HepG2 (cell line): ENCODE data around the gene PIK3C2B. TPM values are rescaled to one million over a fixed set of nuclear protein-coding genes. Genes with fewer than 3 reads are reported as not detected.

Experiments
- ATRX ChIP-seq: sonication (generic); formaldehyde crosslinking; IDR thresholded peaks from 2 replicates; pipeline ENCODE4 v1.4.0; 2020; ENCODE audit warnings: missing genetic modification reagents, borderline replicate concordance
- FOXO1 ChIP-seq: sonication (generic); formaldehyde crosslinking; IDR thresholded peaks from 2 replicates; pipeline ENCODE4 v1.4.0; 2020; ENCODE audit warnings: missing genetic modification reagents
- HMG20A ChIP-seq: IDR thresholded peaks from 2 replicates; pipeline ENCODE4 v1.6.1; 2016; ENCODE audit warnings: borderline replicate concordance
- KAT7 ChIP-seq: IDR thresholded peaks from 2 replicates; pipeline ENCODE4 v1.6.1; 2018; ENCODE audit warnings: borderline replicate concordance, missing compliant biosample characterization
- RFXANK ChIP-seq: IDR thresholded peaks from 2 replicates; pipeline ENCODE4 v1.6.1; 2016
- SALL1 ChIP-seq: sonication (generic); formaldehyde crosslinking; IDR thresholded peaks from 2 replicates; pipeline ENCODE4 v1.8.0; 2022; ENCODE audit warnings: mild to moderate bottlenecking, missing genetic modification reagents
- TAF15 ChIP-seq: fragments of 200-400 bp; formaldehyde crosslinking; IDR thresholded peaks from one replicate; pipeline ENCODE4 v1.6.1; 2018; ENCODE audit warnings: mild to moderate bottlenecking, low read depth, low read length; ENCODE audit not compliant: poor library complexity, severe bottlenecking
- ZBTB7A ChIP-seq: sonication (generic); formaldehyde crosslinking; IDR thresholded peaks from 2 replicates; pipeline ENCODE4 v1.8.0; 2022; ENCODE audit warnings: mild to moderate bottlenecking, missing genetic modification reagents
- ZNF225 ChIP-seq: sonication (generic); formaldehyde crosslinking; IDR thresholded peaks from 2 replicates; pipeline ENCODE4 v1.4.0; 2020; ENCODE audit warnings: mild to moderate bottlenecking, missing genetic modification reagents
- ZNF546 ChIP-seq: sonication (generic); formaldehyde crosslinking; conservative IDR thresholded peaks from 2 replicates; pipeline ENCODE4 v1.8.1; 2023; ENCODE audit warnings: mild to moderate bottlenecking, missing genetic modification reagents
- ZNF557 ChIP-seq: sonication (generic); formaldehyde crosslinking; IDR thresholded peaks from 2 replicates; pipeline ENCODE4 v1.4.0; 2020; ENCODE audit warnings: missing genetic modification reagents
- ZNF563 ChIP-seq: sonication (generic); formaldehyde crosslinking; IDR thresholded peaks from 2 replicates; pipeline ENCODE4 v1.8.0; 2022; ENCODE audit warnings: mild to moderate bottlenecking, moderate library complexity, missing genetic modification reagents
- ZNF619 ChIP-seq: sonication (generic); formaldehyde crosslinking; IDR thresholded peaks from 2 replicates; pipeline ENCODE4 v1.4.0; 2020; ENCODE audit warnings: mild to moderate bottlenecking, missing genetic modification reagents
- ZNF839 ChIP-seq: sonication (generic); formaldehyde crosslinking; IDR thresholded peaks from 2 replicates; pipeline ENCODE4 v1.4.0; 2020; ENCODE audit warnings: missing genetic modification reagents, mild to moderate bottlenecking, borderline replicate concordance
- polyA plus RNA-seq, 8 experiments: library from polyadenylated mRNA; depleted of rRNA in 3 of 8; stranded (reverse) in 7 of 8; unstranded in 1 of 8; fragments of >200 nt; fragmentation: Illumina TruSeq in 4 of 8; extraction: Trizol in 4 of 8; gene quantifications; 2 replicates each; pipeline versions ENCODE4 v1.2.1 to v1.2.3, GENCODE V29; 2011 to 2016; ENCODE audit warnings: low read depth in 4 of 8, missing spikeins in 1 of 8, mixed read lengths in 1 of 8; ENCODE audit not compliant: insufficient read depth in 1 of 8
- total RNA-seq, 5 experiments: library from RNA; depleted of rRNA; stranded (reverse); fragments of >200 nt; fragmentation: Illumina TruSeq; extraction: Trizol; gene quantifications; 2 replicates each; pipeline ENCODE4 v1.2.3, GENCODE V29; 2016; ENCODE audit warnings: low read depth in 1 of 5
- TF ChIP-seq, protein P1 (sequence below), 2 experiments: fragments of 450-650 bp in 1 of 2; sonication (generic) in 1 of 2; formaldehyde crosslinking in 1 of 2; IDR thresholded peaks; 2 replicates each; pipeline versions ENCODE4 v1.6.1 to v1.8.0; 2016 to 2022; ENCODE audit warnings: antibody characterized with exemption in 1 of 2, mild to moderate bottlenecking in 1 of 2, missing genetic modification reagents in 1 of 2
- TF ChIP-seq, protein P2 (sequence below): sonication (generic); formaldehyde crosslinking; IDR thresholded peaks from 2 replicates; pipeline ENCODE4 v1.9.0; 2021; ENCODE audit warnings: missing genetic modification reagents, borderline replicate concordance
- TF ChIP-seq, protein P3 (sequence below): sonication (generic); formaldehyde crosslinking; IDR thresholded peaks from 2 replicates; pipeline ENCODE4 v1.4.0; 2020; ENCODE audit warnings: mild to moderate bottlenecking, missing genetic modification reagents

Gene PIK3C2B
- total and polyA plus RNA-seq, 2 of the 13 experiments (the other 11 are each of a cell fraction or from before 2014, with no cell fraction given), result 3.4 to 4.5 TPM

DNA sequence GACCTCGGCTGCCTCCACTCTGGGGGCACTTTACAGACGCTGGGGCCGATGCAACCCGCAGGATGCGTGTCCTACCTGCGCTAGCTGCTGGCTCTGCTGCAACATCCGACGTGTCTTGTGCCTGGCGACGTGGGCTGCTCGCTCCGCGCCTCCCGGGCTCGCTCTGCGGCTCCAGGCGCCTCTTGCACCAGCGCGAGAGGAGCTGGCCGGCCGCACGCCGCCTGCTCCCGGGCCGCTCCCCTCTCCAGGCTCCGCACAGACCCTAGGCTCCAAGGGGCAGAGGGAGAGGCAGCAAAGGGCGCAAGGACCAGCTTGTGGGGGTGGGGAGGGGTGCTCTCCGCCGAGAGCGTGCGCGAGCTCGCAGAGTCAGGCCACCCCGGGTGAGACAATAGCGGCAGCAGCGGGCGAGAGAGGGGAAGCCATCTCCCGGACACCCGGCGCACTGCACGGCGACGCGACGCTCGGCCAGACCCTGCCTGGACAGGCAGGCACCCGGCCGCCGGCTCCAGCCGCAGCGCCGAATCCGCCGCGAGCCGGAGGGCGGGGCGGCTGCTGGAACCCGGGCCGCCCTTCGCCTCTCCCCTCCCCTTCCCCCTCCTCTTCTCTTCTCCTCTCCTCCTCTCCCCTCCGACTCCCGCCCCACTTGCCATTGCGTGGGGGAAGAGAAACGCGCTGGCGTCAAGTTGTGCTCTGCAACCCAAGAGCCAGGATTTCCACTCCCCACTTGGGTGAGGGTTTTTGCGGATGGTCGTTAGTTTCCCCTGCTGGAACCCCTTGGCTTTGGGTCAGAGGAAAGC is at the start of gene PIK3C2B (continued):
- TF ChIP-seq FOXO1 (CRISPR knock-in tag) (peak; percentile 54; the same call in 1 of the 2 replicates), ZNF619 (no peak), ZNF546 (CRISPR knock-in tag) (no peak), ATRX (CRISPR knock-in tag) (no peak), KAT7 (CRISPR knock-in tag) (0 out of 2 replicates have a peak, but pooled peaks have one; percentile 58), ZNF557 (CRISPR knock-in tag) (no peak), ZBTB7A (CRISPR knock-in tag) (0 out of 2 replicates have a peak, but pooled peaks have one; percentile 51), HMG20A (no peak), RFXANK (CRISPR knock-in tag) (no peak), ZNF225 (peak; percentile 68), TAF15 (no peak), SALL1 (CRISPR knock-in tag) (peak; percentile 77), ZNF563 (CRISPR knock-in tag) (peak; percentile 69; the same call in 1 of the 2 replicates), ZNF839 (CRISPR knock-in tag) (peak; percentile 49; the same call in 1 of the 2 replicates)
- TF ChIP-seq, protein P1, sequence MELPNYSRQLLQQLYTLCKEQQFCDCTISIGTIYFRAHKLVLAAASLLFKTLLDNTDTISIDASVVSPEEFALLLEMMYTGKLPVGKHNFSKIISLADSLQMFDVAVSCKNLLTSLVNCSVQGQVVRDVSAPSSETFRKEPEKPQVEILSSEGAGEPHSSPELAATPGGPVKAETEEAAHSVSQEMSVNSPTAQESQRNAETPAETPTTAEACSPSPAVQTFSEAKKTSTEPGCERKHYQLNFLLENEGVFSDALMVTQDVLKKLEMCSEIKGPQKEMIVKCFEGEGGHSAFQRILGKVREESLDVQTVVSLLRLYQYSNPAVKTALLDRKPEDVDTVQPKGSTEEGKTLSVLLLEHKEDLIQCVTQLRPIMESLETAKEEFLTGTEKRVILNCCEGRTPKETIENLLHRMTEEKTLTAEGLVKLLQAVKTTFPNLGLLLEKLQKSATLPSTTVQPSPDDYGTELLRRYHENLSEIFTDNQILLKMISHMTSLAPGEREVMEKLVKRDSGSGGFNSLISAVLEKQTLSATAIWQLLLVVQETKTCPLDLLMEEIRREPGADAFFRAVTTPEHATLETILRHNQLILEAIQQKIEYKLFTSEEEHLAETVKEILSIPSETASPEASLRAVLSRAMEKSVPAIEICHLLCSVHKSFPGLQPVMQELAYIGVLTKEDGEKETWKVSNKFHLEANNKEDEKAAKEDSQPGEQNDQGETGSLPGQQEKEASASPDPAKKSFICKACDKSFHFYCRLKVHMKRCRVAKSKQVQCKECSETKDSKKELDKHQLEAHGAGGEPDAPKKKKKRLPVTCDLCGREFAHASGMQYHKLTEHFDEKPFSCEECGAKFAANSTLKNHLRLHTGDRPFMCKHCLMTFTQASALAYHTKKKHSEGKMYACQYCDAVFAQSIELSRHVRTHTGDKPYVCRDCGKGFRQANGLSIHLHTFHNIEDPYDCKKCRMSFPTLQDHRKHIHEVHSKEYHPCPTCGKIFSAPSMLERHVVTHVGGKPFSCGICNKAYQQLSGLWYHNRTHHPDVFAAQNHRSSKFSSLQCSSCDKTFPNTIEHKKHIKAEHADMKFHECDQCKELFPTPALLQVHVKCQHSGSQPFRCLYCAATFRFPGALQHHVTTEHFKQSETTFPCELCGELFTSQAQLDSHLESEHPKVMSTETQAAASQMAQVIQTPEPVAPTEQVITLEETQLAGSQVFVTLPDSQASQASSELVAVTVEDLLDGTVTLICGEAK (IDR thresholded peaks at IDR 0.05), result no peak
- TF ChIP-seq, protein P1 (CRISPR knock-in tag; IDR thresholded peaks at IDR 0.05), result peak; percentile 26; the same call in 1 of the 2 replicates
- TF ChIP-seq, protein P2, sequence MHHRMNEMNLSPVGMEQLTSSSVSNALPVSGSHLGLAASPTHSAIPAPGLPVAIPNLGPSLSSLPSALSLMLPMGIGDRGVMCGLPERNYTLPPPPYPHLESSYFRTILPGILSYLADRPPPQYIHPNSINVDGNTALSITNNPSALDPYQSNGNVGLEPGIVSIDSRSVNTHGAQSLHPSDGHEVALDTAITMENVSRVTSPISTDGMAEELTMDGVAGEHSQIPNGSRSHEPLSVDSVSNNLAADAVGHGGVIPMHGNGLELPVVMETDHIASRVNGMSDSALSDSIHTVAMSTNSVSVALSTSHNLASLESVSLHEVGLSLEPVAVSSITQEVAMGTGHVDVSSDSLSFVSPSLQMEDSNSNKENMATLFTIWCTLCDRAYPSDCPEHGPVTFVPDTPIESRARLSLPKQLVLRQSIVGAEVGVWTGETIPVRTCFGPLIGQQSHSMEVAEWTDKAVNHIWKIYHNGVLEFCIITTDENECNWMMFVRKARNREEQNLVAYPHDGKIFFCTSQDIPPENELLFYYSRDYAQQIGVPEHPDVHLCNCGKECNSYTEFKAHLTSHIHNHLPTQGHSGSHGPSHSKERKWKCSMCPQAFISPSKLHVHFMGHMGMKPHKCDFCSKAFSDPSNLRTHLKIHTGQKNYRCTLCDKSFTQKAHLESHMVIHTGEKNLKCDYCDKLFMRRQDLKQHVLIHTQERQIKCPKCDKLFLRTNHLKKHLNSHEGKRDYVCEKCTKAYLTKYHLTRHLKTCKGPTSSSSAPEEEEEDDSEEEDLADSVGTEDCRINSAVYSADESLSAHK (CRISPR knock-in tag), result no peak
- TF ChIP-seq, protein P3, sequence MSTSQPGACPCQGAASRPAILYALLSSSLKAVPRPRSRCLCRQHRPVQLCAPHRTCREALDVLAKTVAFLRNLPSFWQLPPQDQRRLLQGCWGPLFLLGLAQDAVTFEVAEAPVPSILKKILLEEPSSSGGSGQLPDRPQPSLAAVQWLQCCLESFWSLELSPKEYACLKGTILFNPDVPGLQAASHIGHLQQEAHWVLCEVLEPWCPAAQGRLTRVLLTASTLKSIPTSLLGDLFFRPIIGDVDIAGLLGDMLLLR (CRISPR knock-in tag), result peak; percentile 82; the same call in 1 of the 2 replicates
